CD4-positive, CD25-positive, alpha-beta regulatory T cell (primary cell): ENCODE data around the gene TTLL5. TPM values are rescaled to one million over a fixed set of nuclear protein-coding genes. Genes with fewer than 3 reads are reported as not detected.

Experiments used
- ATAC-seq, 2 donors: fragments of 150-1000 bp; cut with Tn5 transposase; one replicate each; pipeline ENCODE4 v1.10.0; 2021; ENCODE audit warnings: low read depth in 2 of 2, moderate number of reproducible peaks in 2 of 2, moderate library complexity in 1 of 2
- DNase-seq, 3 donors: peaks; one replicate each; pipeline versions ENCODE4 v3.0.0 to v3.0.0-alpha.2; 2012 to 2022; ENCODE audit warnings: mixed read lengths in 1 of 3
- H3K27ac ChIP-seq: one replicate; pipeline ENCODE4 v1.7.0; 2013; ENCODE audit warnings: mild to moderate bottlenecking, low read length; ENCODE audit not compliant: insufficient read depth, poor library complexity, severe bottlenecking
- H3K27me3 ChIP-seq: one replicate; pipeline ENCODE4 v1.7.0; 2013; ENCODE audit warnings: low read length; ENCODE audit not compliant: control insufficient read depth, insufficient read depth
- H3K36me3 ChIP-seq: one replicate; pipeline ENCODE4 v1.7.0; 2013; ENCODE audit warnings: mild to moderate bottlenecking, low read length, moderate library complexity; ENCODE audit not compliant: control insufficient read depth, insufficient read depth
- H3K4me1 ChIP-seq: 2 replicates; pipeline ENCODE4 v1.7.0; 2013; ENCODE audit warnings: mild to moderate bottlenecking, low read length; ENCODE audit not compliant: insufficient read depth, control insufficient read depth, poor library complexity, severe bottlenecking
- H3K4me3 ChIP-seq: one replicate; pipeline ENCODE4 v1.7.0; 2013; ENCODE audit warnings: low read depth, mild to moderate bottlenecking, low read length, moderate library complexity
- H3K9me3 ChIP-seq, 2 experiments: 1 replicate in 1 of 2; 2 replicates in 1 of 2; pipeline ENCODE4 v1.7.0; 2013; ENCODE audit warnings: low read length in 2 of 2, mild to moderate bottlenecking in 1 of 2, moderate library complexity in 1 of 2; ENCODE audit not compliant: control insufficient read depth in 2 of 2
- H3K27ac Mint-ChIP-seq, 3 donors: one replicate each; pipeline ENCODE4 v1.8.0; 2020 to 2022; ENCODE audit warnings: mild to moderate bottlenecking in 3 of 3, mixed read lengths in 3 of 3, moderate library complexity in 2 of 3
- H3K27me3 Mint-ChIP-seq: one replicate; pipeline ENCODE4 v1.8.0; 2022; ENCODE audit warnings: mild to moderate bottlenecking, mixed read lengths
- H3K36me3 Mint-ChIP-seq: one replicate; pipeline ENCODE4 v1.8.0; 2020; ENCODE audit warnings: mixed read lengths
- H3K4me1 Mint-ChIP-seq, 4 donors: one replicate each; pipeline ENCODE4 v1.8.0; 2020 to 2022; ENCODE audit warnings: mixed read lengths in 4 of 4, mild to moderate bottlenecking in 1 of 4
- H3K4me3 Mint-ChIP-seq, 4 donors: one replicate each; pipeline ENCODE4 v1.8.0; 2020 to 2022; ENCODE audit warnings: mild to moderate bottlenecking in 4 of 4, mixed read lengths in 4 of 4, moderate library complexity in 3 of 4
- H3K9me3 Mint-ChIP-seq, 7 donors: one replicate each; pipeline ENCODE4 v1.8.0; 2020 to 2022; ENCODE audit warnings: mixed read lengths in 7 of 7, mild to moderate bottlenecking in 3 of 7, moderate library complexity in 2 of 7
- polyA plus RNA-seq, 4 donors: library from polyadenylated mRNA; unstranded; fragments of 300-500 nt; fragmentation: Illumina TruSeq; gene quantifications; one replicate each; pipeline ENCODE4 v1.2.3, GENCODE V29; 2021
- total RNA-seq: library from RNA; stranded (reverse); gene quantifications from one replicate; pipeline ENCODE4 v1.2.3, GENCODE V29; 2022

The TTLL5 gene
- total and polyA plus RNA-seq, 5 donors from 2014 or later: 4.9 to 39.2 (median 8.7) TPM

- H3K4me3 ChIP-seq: no peak overlapping the region
- Mint-ChIP-seq H3K4me1 (no peaks in the 10 kb centered on the region), H3K36me3 (peaks cover 8% of the 10 kb centered on the region), H3K27ac (no peak overlapping the region), H3K9me3 (no peaks in the 10 kb centered on the region), H3K4me3 (no peak overlapping the region), H3K27me3 (no peaks in the 10 kb centered on the region)
- no peak overlapping the region for H3K27ac ChIP-seq
- DNase-seq (no peak), ATAC-seq (no peak)
- H3K27me3 ChIP-seq: no peaks in the 10 kb centered on the region
- no peaks in the 10 kb centered on the region for H3K4me1 ChIP-seq
- no peaks in the 10 kb centered on the region for H3K9me3 ChIP-seq
- H3K36me3 ChIP-seq: peaks cover 8% of the 10 kb centered on the region
These were observed 103.0 kb downstream of the TTLL5 start for GRCh38 chr14:75764020-75764419.

- H3K4me1 Mint-ChIP-seq: no peaks in the 10 kb centered on the region
- Histone ChIP-seq H3K4me1 (no peaks in the 10 kb centered on the region), H3K36me3 (peaks cover 8% of the 10 kb centered on the region), H3K27ac (no peak overlapping the region), H3K9me3 (no peaks in the 10 kb centered on the region), H3K4me3 (no peak overlapping the region), H3K27me3 (no peaks in the 10 kb centered on the region)
- peaks cover 8% of the 10 kb centered on the region for H3K36me3 Mint-ChIP-seq
- no peaks in the 10 kb centered on the region for H3K9me3 Mint-ChIP-seq
- no peak overlapping the region for H3K27ac Mint-ChIP-seq
- no peaks in the 10 kb centered on the region for H3K27me3 Mint-ChIP-seq
- no peak for ATAC-seq
- H3K4me3 Mint-ChIP-seq: no peak overlapping the region
- no peak for DNase-seq
These were observed 108.1 kb downstream of the TTLL5 start for GRCh38 chr14:75769047-75769685.

- Mint-ChIP-seq H3K27me3 (no peaks in the 10 kb centered on the region), H3K4me3 (no peak overlapping the region), H3K27ac (no peak overlapping the region), H3K4me1 (no peaks in the 10 kb centered on the region), H3K9me3 (no peaks in the 10 kb centered on the region), H3K36me3 (peaks cover 18% of the 10 kb centered on the region)
- no peaks in the 10 kb centered on the region for H3K9me3 ChIP-seq
- H3K4me3 ChIP-seq: no peak overlapping the region
- no peaks in the 10 kb centered on the region for H3K27me3 ChIP-seq
- ATAC-seq: no peak
- no peak for DNase-seq
- H3K4me1 ChIP-seq: no peaks in the 10 kb centered on the region
- H3K36me3 ChIP-seq: peaks cover 8% of the 10 kb centered on the region
- no peak overlapping the region for H3K27ac ChIP-seq
These were observed 109.6 kb downstream of the TTLL5 start for GRCh38 chr14:75770635-75771034.

- Mint-ChIP-seq H3K27me3 (no peaks in the 10 kb centered on the region), H3K9me3 (no peaks in the 10 kb centered on the region), H3K4me1 (no peaks in the 10 kb centered on the region), H3K36me3 (peaks cover 26% of the 10 kb centered on the region), H3K4me3 (no peak overlapping the region), H3K27ac (no peak overlapping the region)
- Histone ChIP-seq H3K27ac (no peak overlapping the region), H3K4me1 (no peaks in the 10 kb centered on the region), H3K27me3 (no peaks in the 10 kb centered on the region), H3K4me3 (no peak overlapping the region), H3K9me3 (no peaks in the 10 kb centered on the region), H3K36me3 (peaks cover 12% of the 10 kb centered on the region)
- ATAC-seq: no peak
- DNase-seq: no peak
These were observed 110.5 kb downstream of the TTLL5 start for GRCh38 chr14:75771595-75771994.

GRCh38 chr14:75773046-75773445, 112.0 kb downstream of the TTLL5 start:
- H3K4me1 Mint-ChIP-seq: no peaks in the 10 kb centered on the region
- H3K27ac Mint-ChIP-seq: no peak overlapping the region
- no peaks in the 10 kb centered on the region for H3K27me3 Mint-ChIP-seq
- Histone ChIP-seq H3K4me1 (no peaks in the 10 kb centered on the region), H3K27ac (no peak overlapping the region), H3K4me3 (no peak overlapping the region), H3K36me3 (peaks cover 16% of the 10 kb centered on the region), H3K9me3 (no peaks in the 10 kb centered on the region), H3K27me3 (no peaks in the 10 kb centered on the region)
- DNase-seq: no peak
- H3K4me3 Mint-ChIP-seq: no peak overlapping the region
- ATAC-seq: no peak
- H3K9me3 Mint-ChIP-seq: no peaks in the 10 kb centered on the region
- peaks cover 34% of the 10 kb centered on the region for H3K36me3 Mint-ChIP-seq

GRCh38 chr14:75781096-75781495, 120.0 kb downstream of the TTLL5 start:
- Mint-ChIP-seq H3K4me3 (no peak overlapping the region), H3K27me3 (no peaks in the 10 kb centered on the region), H3K4me1 (no peaks in the 10 kb centered on the region), H3K36me3 (peaks cover 59% of the 10 kb centered on the region), H3K27ac (no peak overlapping the region), H3K9me3 (peaks cover 0 to 2% (median 0%) of the 10 kb centered on the region in 7 donors)
- DNase-seq: no peak
- no peak for ATAC-seq
- Histone ChIP-seq H3K4me1 (no peaks in the 10 kb centered on the region), H3K36me3 (peaks cover 26% of the 10 kb centered on the region), H3K27me3 (no peaks in the 10 kb centered on the region), H3K4me3 (no peak overlapping the region), H3K9me3 (no peaks in the 10 kb centered on the region), H3K27ac (no peak overlapping the region)

GRCh38 chr14:75783184-75783583, 122.1 kb downstream of the TTLL5 start:
- no peak overlapping the region for H3K27ac ChIP-seq
- H3K27me3 ChIP-seq: no peaks in the 10 kb centered on the region
- ATAC-seq (no peak), DNase-seq (no peak)
- peaks cover 16% of the 10 kb centered on the region for H3K36me3 ChIP-seq
- no peaks in the 10 kb centered on the region for H3K9me3 ChIP-seq
- H3K36me3 Mint-ChIP-seq: peaks cover 46% of the 10 kb centered on the region
- H3K27ac Mint-ChIP-seq: peak overlapping the region in 1 of 3 donors; percentile 72
- peaks cover 0 to 3% (median 0%) of the 10 kb centered on the region in 7 donors for H3K9me3 Mint-ChIP-seq
- H3K4me3 ChIP-seq: no peak overlapping the region
- H3K27me3 Mint-ChIP-seq: no peaks in the 10 kb centered on the region
- H3K4me3 Mint-ChIP-seq: no peak overlapping the region
- H3K4me1 Mint-ChIP-seq: no peaks in the 10 kb centered on the region
- H3K4me1 ChIP-seq: no peaks in the 10 kb centered on the region

GRCh38 chr14:75783602-75784313, 122.7 kb downstream of the TTLL5 start:
- H3K27ac Mint-ChIP-seq: no peak overlapping the region
- Histone ChIP-seq H3K4me1 (no peaks in the 10 kb centered on the region), H3K27me3 (no peaks in the 10 kb centered on the region), H3K27ac (no peak overlapping the region), H3K9me3 (no peaks in the 10 kb centered on the region), H3K4me3 (no peak overlapping the region), H3K36me3 (peaks cover 16% of the 10 kb centered on the region)
- ATAC-seq (no peak), DNase-seq (no peak)
- H3K4me3 Mint-ChIP-seq: no peak overlapping the region
- no peaks in the 10 kb centered on the region for H3K27me3 Mint-ChIP-seq
- H3K36me3 Mint-ChIP-seq: peaks cover 46% of the 10 kb centered on the region
- no peaks in the 10 kb centered on the region for H3K4me1 Mint-ChIP-seq
- peaks cover 0 to 3% (median 0%) of the 10 kb centered on the region in 7 donors for H3K9me3 Mint-ChIP-seq
